Measurements from ENCODE around the gene IL1RAPL2.

- TF ChIP-seq POLR2A (IDR thresholded peaks at IDR 0.05) (no peak), CTCF (IDR thresholded peaks at IDR 0.05) (no peak)
Observed at GRCh38 chrX:105567082-105567481, 1001.1 kb downstream of the IL1RAPL2 start.
